ENCODE data around the gene BRINP1.

BRINP1 gene

GRCh38 chr9:119251936-119252335, 117.3 kb downstream of the BRINP1 start:
- TF ChIP-seq, protein P1, sequence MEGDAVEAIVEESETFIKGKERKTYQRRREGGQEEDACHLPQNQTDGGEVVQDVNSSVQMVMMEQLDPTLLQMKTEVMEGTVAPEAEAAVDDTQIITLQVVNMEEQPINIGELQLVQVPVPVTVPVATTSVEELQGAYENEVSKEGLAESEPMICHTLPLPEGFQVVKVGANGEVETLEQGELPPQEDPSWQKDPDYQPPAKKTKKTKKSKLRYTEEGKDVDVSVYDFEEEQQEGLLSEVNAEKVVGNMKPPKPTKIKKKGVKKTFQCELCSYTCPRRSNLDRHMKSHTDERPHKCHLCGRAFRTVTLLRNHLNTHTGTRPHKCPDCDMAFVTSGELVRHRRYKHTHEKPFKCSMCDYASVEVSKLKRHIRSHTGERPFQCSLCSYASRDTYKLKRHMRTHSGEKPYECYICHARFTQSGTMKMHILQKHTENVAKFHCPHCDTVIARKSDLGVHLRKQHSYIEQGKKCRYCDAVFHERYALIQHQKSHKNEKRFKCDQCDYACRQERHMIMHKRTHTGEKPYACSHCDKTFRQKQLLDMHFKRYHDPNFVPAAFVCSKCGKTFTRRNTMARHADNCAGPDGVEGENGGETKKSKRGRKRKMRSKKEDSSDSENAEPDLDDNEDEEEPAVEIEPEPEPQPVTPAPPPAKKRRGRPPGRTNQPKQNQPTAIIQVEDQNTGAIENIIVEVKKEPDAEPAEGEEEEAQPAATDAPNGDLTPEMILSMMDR (IDR thresholded peaks at IDR 0.05; ENCODE audit: low read depth, low read length): no peak
- Histone ChIP-seq H3K36me3 (no peaks in the 10 kb centered on the region), H3K4me3 (ENCODE audit: low read depth, low read length) (no peak overlapping the region), H3K4me1 (no peaks in the 10 kb centered on the region), H3K27me3 (no peaks in the 10 kb centered on the region), H3K9me3 (no peaks in the 10 kb centered on the region)
- DNase-seq: no peak

DNA sequence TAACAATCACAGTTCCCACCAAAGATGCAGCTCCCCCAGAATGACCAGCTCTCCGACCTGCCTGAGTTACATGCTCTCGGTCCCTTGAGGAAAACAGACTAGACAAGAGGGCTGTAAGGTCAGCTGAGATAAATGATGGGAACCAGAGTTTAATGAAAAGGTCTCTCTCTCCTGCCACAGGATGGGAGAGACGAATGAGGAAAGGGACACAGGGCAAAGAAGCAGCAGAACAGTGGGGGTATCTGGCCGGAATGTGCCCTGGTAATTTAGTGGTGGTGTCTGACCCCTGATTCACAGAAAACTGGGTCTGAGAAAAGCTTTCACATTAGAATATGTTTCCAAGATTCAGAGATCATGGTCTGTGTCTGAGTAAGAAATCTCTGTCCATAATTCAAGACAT, 118.5 kb downstream of the BRINP1 start:
- no peaks in the 10 kb centered on the region for H3K4me1 ChIP-seq
- TF ChIP-seq, protein P1 (IDR thresholded peaks at IDR 0.05; ENCODE audit: low read depth, low read length): no peak
- H3K27me3 ChIP-seq: no peaks in the 10 kb centered on the region
- H3K9me3 ChIP-seq: no peaks in the 10 kb centered on the region
- no peak overlapping the region for H3K4me3 ChIP-seq (ENCODE audit: low read depth, low read length)
- DNase-seq: no peak
- H3K36me3 ChIP-seq: no peaks in the 10 kb centered on the region

DNA sequence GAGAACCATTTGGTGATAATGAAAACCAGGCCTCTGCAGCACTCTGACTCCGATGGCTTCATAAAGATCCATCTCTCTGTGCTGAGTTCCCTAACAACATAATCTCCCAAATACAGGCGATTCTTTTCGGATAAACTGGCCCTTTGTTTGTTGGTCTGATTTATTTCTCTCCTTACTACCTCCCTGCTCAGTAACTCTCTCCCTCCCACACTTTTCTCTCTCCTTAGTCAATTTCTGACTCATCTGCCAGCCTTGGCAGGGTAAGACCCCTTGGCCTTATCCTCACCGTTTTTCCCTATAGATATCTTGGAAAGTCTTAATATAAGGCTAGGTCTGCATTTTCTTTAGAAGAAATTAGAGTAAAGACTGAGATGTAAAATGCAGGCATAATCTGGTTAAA, 128.7 kb downstream of the BRINP1 start:
- Histone ChIP-seq H3K4me3 (ENCODE audit: low read depth, low read length) (no peak overlapping the region), H3K27me3 (no peaks in the 10 kb centered on the region), H3K4me1 (no peaks in the 10 kb centered on the region), H3K9me3 (no peaks in the 10 kb centered on the region), H3K36me3 (no peaks in the 10 kb centered on the region)
- TF ChIP-seq, protein P1 (IDR thresholded peaks at IDR 0.05; ENCODE audit: low read depth, low read length): no peak
- DNase-seq: no peak

GRCh38 chr9:119234636-119235035, 134.6 kb downstream of the BRINP1 start:
- no peak for DNase-seq
- Histone ChIP-seq H3K36me3 (no peaks in the 10 kb centered on the region), H3K4me3 (ENCODE audit: low read depth, low read length) (no peak overlapping the region), H3K4me1 (no peaks in the 10 kb centered on the region), H3K27me3 (no peaks in the 10 kb centered on the region), H3K9me3 (no peaks in the 10 kb centered on the region)
- TF ChIP-seq, protein P1 (IDR thresholded peaks at IDR 0.05; ENCODE audit: low read depth, low read length): no peak

GRCh38 chr9:119227422-119227821, 141.8 kb downstream of the BRINP1 start:
- no peaks in the 10 kb centered on the region; the same call in 1 of the 2 replicates for H3K9me3 ChIP-seq
- no peaks in the 10 kb centered on the region for H3K4me1 ChIP-seq

DNA sequence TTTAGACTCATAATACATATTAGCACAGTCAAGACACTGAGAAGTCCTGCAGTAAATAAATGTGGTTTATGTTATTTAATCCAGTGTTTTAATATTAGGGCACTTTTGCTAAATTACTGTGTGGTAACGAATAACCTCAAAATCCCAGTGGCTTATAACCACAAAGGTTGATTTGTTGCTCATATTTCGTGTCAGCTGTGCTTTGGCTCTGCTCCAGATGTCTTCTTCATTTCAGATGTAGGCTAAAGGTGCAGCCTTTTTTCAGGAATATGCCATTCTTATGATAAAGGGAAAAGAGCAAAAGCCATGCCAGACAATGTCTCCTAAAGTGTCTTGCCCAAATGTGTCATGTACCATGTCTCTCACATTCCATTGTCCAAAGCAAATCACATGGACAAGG, 144.8 kb downstream of the BRINP1 start:
- TF ChIP-seq, protein P1 (IDR thresholded peaks at IDR 0.05; ENCODE audit: low read depth, low read length): no peak
- Histone ChIP-seq H3K4me3 (ENCODE audit: low read depth, low read length) (no peak overlapping the region), H3K4me1 (no peaks in the 10 kb centered on the region), H3K9me3 (no peaks in the 10 kb centered on the region; the same call in none of the 2 replicates), H3K27me3 (no peaks in the 10 kb centered on the region), H3K36me3 (no peaks in the 10 kb centered on the region)
- no peak for DNase-seq

More at GRCh38 chr9:119227422-119227821, 141.8 kb downstream of the BRINP1 start:
- Histone ChIP-seq H3K4me3 (ENCODE audit: low read depth, low read length) (no peak overlapping the region), H3K36me3 (no peaks in the 10 kb centered on the region), H3K27me3 (no peaks in the 10 kb centered on the region)
- DNase-seq: no peak
- TF ChIP-seq, protein P1 (IDR thresholded peaks at IDR 0.05; ENCODE audit: low read depth, low read length): no peak

Measured in BE2C (cell line).